Brain microvascular endothelial cell (primary cell): ENCODE data around the gene FOXE1.

Source experiments
- DNase-seq: peaks from one replicate; pipeline ENCODE4 v3.0.0-alpha.2; 2020
- H3K27ac ChIP-seq: fragments of 250-450 bp; sonication (Bioruptor Pico); 2 replicates; pipeline ENCODE4 v1.5.1; 2020; ENCODE audit warnings: mild to moderate bottlenecking, moderate library complexity
- H3K27me3 ChIP-seq: fragments of 250-450 bp; sonication (Bioruptor Pico); replicated peaks from 2 replicates; pipeline ENCODE4 v1.5.1; 2020; ENCODE audit warnings: mild to moderate bottlenecking
- H3K36me3 ChIP-seq: fragments of 250-450 bp; sonication (Bioruptor Pico); replicated peaks from 2 replicates; pipeline ENCODE4 v1.5.1; 2020; ENCODE audit warnings: mild to moderate bottlenecking
- H3K4me3 ChIP-seq: 2 replicates; pipeline ENCODE4 v1.5.1; 2011; ENCODE audit warnings: low read depth, mild to moderate bottlenecking, control low read depth, low read length, moderate library complexity
- CTCF ChIP-seq: IDR thresholded peaks from 2 replicates; pipeline ENCODE4 v1.5.1; 2011; ENCODE audit warnings: low read depth, mild to moderate bottlenecking, moderate library complexity, low read length, control low read depth, inconsistent platforms; ENCODE audit errors: missing control alignments
- in situ Hi-C: cut with HindIII; loops from 2 replicates; pipeline ENCODE4 v1.10.0; 2017; ENCODE audit warnings: low sequenced_read_pairs, low pct_ligation_motif_present

FOXE1 gene

GRCh38 chr9:97809666-97810344 is 43.2 kb upstream of the FOXE1 start:
- Histone ChIP-seq H3K36me3 (no peaks in the 10 kb centered on the region), H3K27ac (no peak overlapping the region), H3K4me3 (no peak overlapping the region), H3K27me3 (no peaks in the 10 kb centered on the region)
- in situ Hi-C loops: no loop called here
- DNase-seq: no peak
- TF ChIP-seq CTCF: no peak

- no peak overlapping the region for H3K27ac ChIP-seq
- in situ Hi-C loops: no loop called here
- no peak overlapping the region for H3K4me3 ChIP-seq
- peak; percentile 42 for DNase-seq
- TF ChIP-seq CTCF: no peak
- H3K27me3 ChIP-seq: no peaks in the 10 kb centered on the region
- no peaks in the 10 kb centered on the region for H3K36me3 ChIP-seq
These were observed 41.3 kb upstream of the FOXE1 start for GRCh38 chr9:97811533-97812246.

- Histone ChIP-seq H3K36me3 (no peaks in the 10 kb centered on the region), H3K27me3 (peaks cover 1% of the 10 kb centered on the region), H3K27ac (no peak overlapping the region), H3K4me3 (no peak overlapping the region)
- no peak for TF ChIP-seq CTCF
- no peak for DNase-seq
- in situ Hi-C loops: no loop called here
These were observed 40.8 kb upstream of the FOXE1 start for GRCh38 chr9:97812247-97812543.

GRCh38 chr9:97813072-97813471 is 40.0 kb upstream of the FOXE1 start:
- Histone ChIP-seq H3K27me3 (peaks cover 4% of the 10 kb centered on the region), H3K36me3 (no peaks in the 10 kb centered on the region), H3K4me3 (no peak overlapping the region), H3K27ac (no peak overlapping the region)
- no peak for TF ChIP-seq CTCF
- in situ Hi-C loops: no loop called here
- no peak for DNase-seq

- Histone ChIP-seq H3K27me3 (peaks cover 20% of the 10 kb centered on the region), H3K4me3 (no peak overlapping the region), H3K36me3 (no peaks in the 10 kb centered on the region), H3K27ac (no peak overlapping the region)
- TF ChIP-seq CTCF: no peak
- DNase-seq: no peak
- in situ Hi-C loops: no loop called here
These were observed 33.3 kb upstream of the FOXE1 start for GRCh38 chr9:97819735-97820134.

- in situ Hi-C loops: no loop called here
- TF ChIP-seq CTCF: no peak
- no peak for DNase-seq
- no peak overlapping the region for H3K4me3 ChIP-seq
- no peak overlapping the region for H3K27ac ChIP-seq
- peaks cover 25% of the 10 kb centered on the region for H3K27me3 ChIP-seq
- H3K36me3 ChIP-seq: no peaks in the 10 kb centered on the region
These were observed 32.7 kb upstream of the FOXE1 start for GRCh38 chr9:97820373-97820772.
